HCT116 (cell line): ENCODE measurements around the gene STARD5. TPM values are rescaled to one million over a fixed set of nuclear protein-coding genes. Genes with fewer than 3 reads are reported as not detected.

Experiments used
- ATAC-seq: fragments of 200-7000 bp; cut with Tn5 transposase; 2 replicates; pipeline ENCODE4 v1.9.1; 2020; ENCODE audit warnings: mild to moderate bottlenecking, moderate library complexity
- Bru-seq: library from RNA; stranded (reverse); fragments of 400-500 nt; gene quantifications from one replicate; lab custom pipeline; 2021; lab: Mats Ljungman, UMichigan
- BruChase-seq, 2 experiments: library from RNA; stranded (reverse); fragments of 400-500 nt; gene quantifications; one replicate each; lab custom pipeline; 2021; lab: Mats Ljungman, UMichigan
- BruUV-seq: library from RNA; stranded (reverse); fragments of 400-500 nt; replicated peaks from 2 replicates; lab custom pipeline; 2021; lab: Mats Ljungman, UMichigan
- CTCF ChIA-PET: fragments of 300-600 bp; sonication (Branson Sonifier 250); formaldehyde crosslinking; loops from one replicate; lab custom pipeline; 2021; ENCODE audit warnings: antibody characterized with exemption; lab: Charles Lee
- POLR2A ChIA-PET: fragments of 300-600, 350-600 bp; sonication (Branson Sonifier 250); formaldehyde crosslinking; loops from one replicate; lab custom pipeline; 2021; ENCODE audit warnings: antibody characterized with exemption; lab: Charles Lee
- RAD21 ChIA-PET, 2 experiments: fragments of 300-600 bp; sonication (Branson Sonifier 250); formaldehyde crosslinking; loops; one replicate each; lab custom pipeline; 2023; ENCODE audit warnings: low total read pairs in 2 of 2; ENCODE audit not compliant: uncharacterized antibody in 2 of 2, unreplicated experiment in 2 of 2, low non-redundant PET in 1 of 2; lab: Charles Lee
- DNase-seq: peaks from one replicate; pipeline ENCODE4 v3.0.0-alpha.2; 2010; ENCODE audit warnings: low read depth, low spot score
- H2AFZ ChIP-seq: fragments of 200-600 bp; shearing (Covaris generic), sonication (generic); 2 replicates; pipeline ENCODE4 v1.6.1; 2017; ENCODE audit warnings: low read depth, mixed run types, mixed read lengths, antibody characterized with exemption, low read length; ENCODE audit not compliant: poor library complexity, severe bottlenecking
- H3K27ac ChIP-seq: 2 replicates; pipeline ENCODE4 v1.5.1; 2012; ENCODE audit warnings: low read depth, low read length
- H3K27me3 ChIP-seq: fragments of 200-600 bp; sonication (generic); 2 replicates; pipeline ENCODE4 v1.6.1; 2016; ENCODE audit warnings: mixed run types, low read length, mixed read lengths; ENCODE audit not compliant: insufficient read depth
- H3K36me3 ChIP-seq, 2 experiments: fragments of 200-500 bp in 1 of 2; fragments of 200-600 bp in 1 of 2; sonication (Bioruptor generic) in 1 of 2; sonication (generic) in 1 of 2; 2 replicates each; pipeline versions ENCODE4 v1.5.1 to v1.6.1; 2014 to 2016; ENCODE audit warnings: low read length in 2 of 2, inconsistent platforms in 1 of 2, mixed read lengths in 1 of 2, mixed run types in 1 of 2; ENCODE audit not compliant: insufficient read depth in 2 of 2, control insufficient read depth in 1 of 2
- H3K4me1 ChIP-seq, 2 experiments: fragments of 200-600 bp in 1 of 2; sonication (generic) in 1 of 2; 2 replicates each; pipeline versions ENCODE4 v1.5.1 to v1.6.1; 2012 to 2017; ENCODE audit warnings: low read length in 2 of 2, inconsistent platforms in 1 of 2, mild to moderate bottlenecking in 1 of 2, mixed read lengths in 1 of 2, mixed run types in 1 of 2, moderate library complexity in 1 of 2; ENCODE audit not compliant: insufficient read depth in 2 of 2, control insufficient read depth in 1 of 2
- H3K4me2 ChIP-seq: fragments of 200-600 bp; sonication (generic); 2 replicates; pipeline ENCODE4 v1.6.1; 2017; ENCODE audit warnings: mixed run types, low read length, mixed read lengths
- H3K4me3 ChIP-seq, 2 experiments: fragments of 200-600 bp in 1 of 2; sonication (generic) in 1 of 2; replicated peaks in 1 of 2; 2 replicates each; pipeline ENCODE4 v1.5.1; 2011 to 2016; ENCODE audit warnings: low read length in 2 of 2, control low read depth in 1 of 2, low read depth in 1 of 2, mild to moderate bottlenecking in 1 of 2, mixed read lengths in 1 of 2, mixed run types in 1 of 2
- H3K79me2 ChIP-seq: fragments of 200-600 bp; sonication (generic); 2 replicates; pipeline ENCODE4 v1.6.1; 2017; ENCODE audit warnings: mild to moderate bottlenecking, mixed run types, low read length, moderate library complexity, mixed read lengths; ENCODE audit not compliant: insufficient read depth
- H3K9ac ChIP-seq: fragments of 200-600 bp; sonication (generic); 2 replicates; pipeline ENCODE4 v1.6.1; 2016; ENCODE audit warnings: low read length, mixed read lengths
- H3K9me2 ChIP-seq: fragments of 200-600 bp; sonication (generic), shearing (Covaris generic); 2 replicates; pipeline ENCODE4 v1.6.1; 2017; ENCODE audit warnings: mixed run types, mild to moderate bottlenecking, moderate library complexity; ENCODE audit not compliant: insufficient read depth
- H3K9me3 ChIP-seq, 2 experiments: fragments of 200-500 bp in 1 of 2; fragments of 200-600 bp in 1 of 2; sonication (Bioruptor generic) in 1 of 2; sonication (generic) in 1 of 2; 2 replicates each; pipeline ENCODE4 v1.6.1; 2014 to 2017; ENCODE audit warnings: low read length in 2 of 2, mixed read lengths in 2 of 2, inconsistent platforms in 1 of 2, low read depth in 1 of 2, mild to moderate bottlenecking in 1 of 2, mixed run types in 1 of 2, moderate library complexity in 1 of 2; ENCODE audit not compliant: control insufficient read depth in 1 of 2, insufficient read depth in 1 of 2
- H4K20me1 ChIP-seq: fragments of 200-600 bp; sonication (generic), shearing (Covaris generic); 2 replicates; pipeline ENCODE4 v1.6.1; 2017; ENCODE audit warnings: mixed run types, mild to moderate bottlenecking, moderate library complexity; ENCODE audit not compliant: insufficient read depth
- CBX3 ChIP-seq: IDR thresholded peaks from 2 replicates; pipeline ENCODE4 v1.6.1; 2012; ENCODE audit warnings: low read depth
- CTCF ChIP-seq, 3 experiments: fragments of 200-600 bp in 1 of 3; sonication (generic) in 1 of 3; IDR thresholded peaks in 2 of 3; conservative IDR thresholded peaks in 1 of 3; 2 replicates each; pipeline ENCODE4 v1.5.1; 2012 to 2017; ENCODE audit warnings: low read depth in 2 of 3, low read length in 2 of 3, antibody characterized with exemption in 1 of 3, borderline replicate concordance in 1 of 3, control low read depth in 1 of 3, mild to moderate bottlenecking in 1 of 3, mixed read lengths in 1 of 3, mixed run types in 1 of 3, moderate library complexity in 1 of 3; ENCODE audit not compliant: insufficient read depth in 1 of 3
- EGR1 ChIP-seq: IDR thresholded peaks from 2 replicates; pipeline ENCODE4 v1.6.1; 2012; ENCODE audit warnings: low read depth
- ELF1 ChIP-seq: IDR thresholded peaks from 2 replicates; pipeline ENCODE4 v1.6.1; 2012; ENCODE audit warnings: low read depth, borderline replicate concordance
- EZH2 ChIP-seq: fragments of 200-600 bp; sonication (generic); IDR thresholded peaks from 2 replicates; pipeline ENCODE4 v1.6.1; 2017; ENCODE audit warnings: antibody characterized with exemption, mixed run types
- FOSL1 ChIP-seq: IDR thresholded peaks from 2 replicates; pipeline ENCODE4 v1.6.1; 2012; ENCODE audit warnings: low read depth
- POLR2A ChIP-seq: IDR thresholded peaks from 2 replicates; pipeline ENCODE4 v1.7.0; 2011; ENCODE audit warnings: borderline replicate concordance; ENCODE audit not compliant: insufficient read depth, insufficient read length; ENCODE audit errors: extremely low read depth
- POLR2AphosphoS5 ChIP-seq: IDR thresholded peaks from 2 replicates; pipeline ENCODE4 v1.6.1; 2011; ENCODE audit warnings: mild to moderate bottlenecking, low read depth, low read length, moderate library complexity
- RAD21 ChIP-seq: IDR thresholded peaks from 2 replicates; pipeline ENCODE4 v1.6.1; 2012; ENCODE audit warnings: low read depth, mild to moderate bottlenecking
- SP1 ChIP-seq: IDR thresholded peaks from 2 replicates; pipeline ENCODE4 v1.6.1; 2012; ENCODE audit warnings: low read depth
- TCF7L2 ChIP-seq: IDR thresholded peaks from 2 replicates; pipeline ENCODE4 v1.7.0; 2011; ENCODE audit warnings: borderline replicate concordance, inconsistent platforms; ENCODE audit not compliant: insufficient read depth, insufficient read length; ENCODE audit errors: extremely low read depth
- YY1 ChIP-seq: IDR thresholded peaks from 2 replicates; pipeline ENCODE4 v1.6.1; 2011; ENCODE audit warnings: low read length, low read depth, moderate library complexity, mild to moderate bottlenecking; ENCODE audit not compliant: insufficient replicate concordance; ENCODE audit errors: extremely low read depth
- ZBTB33 ChIP-seq: IDR thresholded peaks from 2 replicates; pipeline ENCODE4 v1.6.1; 2011; ENCODE audit warnings: mild to moderate bottlenecking, low read length, moderate library complexity; ENCODE audit not compliant: insufficient replicate concordance; ENCODE audit errors: extremely low read depth
- ZFX ChIP-seq: fragments of 450-650 bp; IDR thresholded peaks from 2 replicates; pipeline ENCODE4 v1.6.1; 2017
- intact Hi-C: fragments of 100-400 bp; cut with micrococcal nuclease; formaldehyde crosslinking; loops from 2 replicates; pipeline ENCODE4 v1.10.0; 2022
- long read RNA-seq: library from polyadenylated mRNA; unstranded; transcript quantifications from one replicate; pipeline ENCODE4 v2.0.0, GENCODE V29; 2021; ENCODE audit not compliant: unreplicated experiment
- polyA plus RNA-seq: library from polyadenylated mRNA; unstranded; fragments of >200 nt; gene quantifications from 2 replicates; pipeline ENCODE4 v1.2.1, GENCODE V29; 2012; ENCODE audit warnings: missing spikeins
- total RNA-seq: library from RNA; stranded (reverse); gene quantifications from one replicate; pipeline ENCODE4 v1.2.1, GENCODE V29; 2021; ENCODE audit not compliant: unreplicated experiment
- TF ChIP-seq, protein P1 (sequence below): IDR thresholded peaks from 2 replicates; pipeline ENCODE4 v1.6.1; 2012

Gene STARD5
- total RNA-seq (4.0 TPM), Bru-seq, nascent RNA (percentile 42 among the genes with signal in this experiment), BruChase-seq, experiment 1, labeled RNA remaining after a 6-hour chase (percentile 30 among the genes with signal in this experiment), BruChase-seq, experiment 2, labeled RNA remaining after a 2-hour chase (percentile 42 among the genes with signal in this experiment)
- polyA plus RNA-seq, result 4.3 and 5.3 TPM in 2 replicates
- long read RNA-seq, full-length matches to known transcripts, result 2 of 4 reads
- long read RNA-seq, partial matches to known transcripts, result 2 of 4 reads
- long read RNA-seq, other reads (novel, unspliced or antisense), result 0 of 4 reads

GRCh38 chr15:81323944-81324881 is at the start of gene STARD5:
Gene STARD5, minus strand, starts transcription at chr15:81324141. Its CDS starts 42 bp downstream, at chr15:81324099.
- H3K9me2 ChIP-seq, result no peaks in the 10 kb centered on the region
- peaks cover 2 to 16% of the 10 kb centered on the region in 2 experiments; a peak in 3 of 4 replicates for H3K4me1 ChIP-seq
- H3K9me3 ChIP-seq, result no peaks in the 10 kb centered on the region
- peak; percentile 100 for ATAC-seq
- no TSS peak for BruUV-seq
- peak; percentile 90 for DNase-seq
- peak within 1 kb of the TSS; percentile 76 for H3K9ac ChIP-seq
- ChIA-PET CTCF (interaction anchor here (1.1 to 1.2 kb wide), 2 partner anchors 13 to 58 kb away, joined by 6 to 9 read pairs; no protein-coding TSS in a partner anchor), RAD21 (interaction anchor here in 1 of 2 experiments (1.3 kb wide), 1 partner anchor 58 kb away, joined by 4 read pairs; no protein-coding TSS in a partner anchor), POLR2A (interaction anchor here (0.6 to 1.5 kb wide), 10 partner anchors 11 to 58 kb away, joined by 3 to 5 read pairs (median 4); no protein-coding TSS in a partner anchor)
- no peaks in the 10 kb centered on the region for H3K79me2 ChIP-seq
- TF ChIP-seq RAD21 (no peak), TCF7L2 (peak; percentile 48), POLR2AphosphoS5 (peak; percentile 85), ZBTB33 (no peak), POLR2A (peak; percentile 35), YY1 (no peak), ZFX (no peak), FOSL1 (no peak), EGR1 (no peak), EZH2 (no peak), CBX3 (no peak), ELF1 (no peak), CTCF (IDR thresholded peaks at IDR 0.05 in 2 of 3, conservative IDR thresholded peaks at IDR 0.05 in 1 of 3; ENCODE audit: borderline replicate concordance in 1 of 3, insufficient read depth in 1 of 3, low read depth in 2 of 3, low read length in 2 of 3) (no peak), SP1 (peak; percentile 72)
- TF ChIP-seq, protein P1, sequence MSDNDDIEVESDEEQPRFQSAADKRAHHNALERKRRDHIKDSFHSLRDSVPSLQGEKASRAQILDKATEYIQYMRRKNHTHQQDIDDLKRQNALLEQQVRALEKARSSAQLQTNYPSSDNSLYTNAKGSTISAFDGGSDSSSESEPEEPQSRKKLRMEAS, result peak; percentile 44
- intact Hi-C loops, result loop anchor here (10.0 kb wide), 1 partner anchor 329 kb away; no protein-coding TSS in a partner anchor
- peak within 1 kb of the TSS; percentile 100 for H2AFZ ChIP-seq
- no peak within 1 kb of the TSS for H3K27ac ChIP-seq
- H3K36me3 ChIP-seq, result no peaks in the 10 kb centered on the region
- H3K27me3 ChIP-seq, result no peaks in the 10 kb centered on the region
- H3K4me3 ChIP-seq, result peak within 1 kb of the TSS; percentile 71 to 81
- peak within 1 kb of the TSS; percentile 98 for H3K4me2 ChIP-seq
- H4K20me1 ChIP-seq, result no peaks in the 10 kb centered on the region
